HepG2 (cell line): ENCODE data around the gene OR5K2. TPM values are rescaled to one million over a fixed set of nuclear protein-coding genes. Genes with fewer than 3 reads are reported as not detected.

ENCODE experiments used
- ARID2 ChIP-seq: sonication (generic); formaldehyde crosslinking; IDR thresholded peaks from 2 replicates; pipeline ENCODE4 v1.8.1; 2022; ENCODE audit warnings: mild to moderate bottlenecking, missing genetic modification reagents, borderline replicate concordance
- KIAA2018 ChIP-seq: sonication (generic); formaldehyde crosslinking; IDR thresholded peaks from 2 replicates; pipeline ENCODE4 v1.5.0; 2020; ENCODE audit warnings: mild to moderate bottlenecking, missing genetic modification reagents, borderline replicate concordance
- NFYC ChIP-seq: IDR thresholded peaks from 2 replicates; pipeline ENCODE4 v1.6.1; 2016; ENCODE audit warnings: missing genetic modification reagents, missing compliant biosample characterization
- PRDM10 ChIP-seq: sonication (generic); formaldehyde crosslinking; IDR thresholded peaks from 2 replicates; pipeline ENCODE4 v1.4.0; 2020; ENCODE audit warnings: low read depth, missing genetic modification reagents
- TP53 ChIP-seq: sonication (generic); formaldehyde crosslinking; conservative IDR thresholded peaks from 2 replicates; pipeline ENCODE4 v1.4.0; 2020; ENCODE audit warnings: missing genetic modification reagents
- UBTF ChIP-seq: sonication (generic); formaldehyde crosslinking; IDR thresholded peaks from 2 replicates; pipeline ENCODE4 v1.4.0; 2020; ENCODE audit warnings: mild to moderate bottlenecking, missing genetic modification reagents
- ZNF512B ChIP-seq: sonication (generic); formaldehyde crosslinking; IDR thresholded peaks from 2 replicates; pipeline ENCODE4 v1.5.1; 2020; ENCODE audit warnings: missing genetic modification reagents, mild to moderate bottlenecking, borderline replicate concordance
- ZNF678 ChIP-seq: sonication (generic); formaldehyde crosslinking; IDR thresholded peaks from 2 replicates; pipeline ENCODE4 v1.4.0; 2020; ENCODE audit warnings: mild to moderate bottlenecking, missing genetic modification reagents
- ZNF772 ChIP-seq: sonication (generic); formaldehyde crosslinking; IDR thresholded peaks from 2 replicates; pipeline ENCODE4 v1.5.0; 2020; ENCODE audit warnings: mild to moderate bottlenecking, missing genetic modification reagents
- ZNF790 ChIP-seq: sonication (generic); formaldehyde crosslinking; IDR thresholded peaks from 2 replicates; pipeline ENCODE4 v1.8.0; 2022; ENCODE audit warnings: missing genetic modification reagents, mild to moderate bottlenecking, borderline replicate concordance
- polyA plus RNA-seq, 8 experiments: library from polyadenylated mRNA; depleted of rRNA in 3 of 8; stranded (reverse) in 7 of 8; unstranded in 1 of 8; fragments of >200 nt; fragmentation: Illumina TruSeq in 4 of 8; extraction: Trizol in 4 of 8; gene quantifications; 2 replicates each; pipeline versions ENCODE4 v1.2.1 to v1.2.3, GENCODE V29; 2011 to 2016; ENCODE audit warnings: low read depth in 4 of 8, missing spikeins in 1 of 8, mixed read lengths in 1 of 8; ENCODE audit not compliant: insufficient read depth in 1 of 8
- total RNA-seq, 5 experiments: library from RNA; depleted of rRNA; stranded (reverse); fragments of >200 nt; fragmentation: Illumina TruSeq; extraction: Trizol; gene quantifications; 2 replicates each; pipeline ENCODE4 v1.2.3, GENCODE V29; 2016; ENCODE audit warnings: low read depth in 1 of 5

OR5K2 gene
- total and polyA plus RNA-seq, 2 of the 13 experiments (the other 11 are each of a cell fraction or from before 2014, with no cell fraction given), result not detected

- no peak for TF ChIP-seq KIAA2018 (CRISPR knock-in tag)
- no peak for TF ChIP-seq ZNF512B
- TF ChIP-seq ZNF790 (CRISPR knock-in tag), result peak; percentile 47; the same call in 1 of the 2 replicates
- TF ChIP-seq PRDM10 (CRISPR knock-in tag), result peak; percentile 88; the same call in 1 of the 2 replicates
- 0 out of 2 replicates have a peak, but pooled peaks have one; percentile 44 for TF ChIP-seq ZNF678
- TF ChIP-seq NFYC, result peak; percentile 63
- no peak for TF ChIP-seq ARID2 (CRISPR knock-in tag)
- no peak for TF ChIP-seq TP53 (CRISPR knock-in tag)
- no peak; the same call in 1 of the 2 replicates for TF ChIP-seq ZNF772
- TF ChIP-seq UBTF (CRISPR knock-in tag), result peak; percentile 86
Observed at GRCh38 chr3:98522544-98523281, 25.2 kb downstream of the OR5K2 start, which contains the start of gene CLDND1 (continued).
